Measurements from ENCODE around the gene CD48. TPM values are rescaled to one million over a fixed set of nuclear protein-coding genes. Genes with fewer than 3 reads are reported as not detected.

Gene CD48
- total and polyA plus RNA-seq, 7 donors = 0.35 to 1.7 (median 0.99) TPM

GRCh38 chr1:160743266-160743665, 31.6 kb upstream of the CD48 start:
- Histone ChIP-seq H3K36me3 (ENCODE audit: insufficient read depth in 1 of 2, low read depth in 1 of 2) (no peaks in the 10 kb centered on the region), H3K4me3 (no peak overlapping the region), H3K4me1 (no peaks in the 10 kb centered on the region), H3K9me3 (no peaks in the 10 kb centered on the region), H3K27me3 (ENCODE audit: insufficient read depth in 3 of 3, low read length in 2 of 3) (no peaks in the 10 kb centered on the region), H3K27ac (no peak overlapping the region)
- WGBS, 3 donors = 22 to 42% (median 32%) methylated on average over 3 of the region's 3 CpGs
- ATAC-seq = no peak
- TF ChIP-seq, protein P1, sequence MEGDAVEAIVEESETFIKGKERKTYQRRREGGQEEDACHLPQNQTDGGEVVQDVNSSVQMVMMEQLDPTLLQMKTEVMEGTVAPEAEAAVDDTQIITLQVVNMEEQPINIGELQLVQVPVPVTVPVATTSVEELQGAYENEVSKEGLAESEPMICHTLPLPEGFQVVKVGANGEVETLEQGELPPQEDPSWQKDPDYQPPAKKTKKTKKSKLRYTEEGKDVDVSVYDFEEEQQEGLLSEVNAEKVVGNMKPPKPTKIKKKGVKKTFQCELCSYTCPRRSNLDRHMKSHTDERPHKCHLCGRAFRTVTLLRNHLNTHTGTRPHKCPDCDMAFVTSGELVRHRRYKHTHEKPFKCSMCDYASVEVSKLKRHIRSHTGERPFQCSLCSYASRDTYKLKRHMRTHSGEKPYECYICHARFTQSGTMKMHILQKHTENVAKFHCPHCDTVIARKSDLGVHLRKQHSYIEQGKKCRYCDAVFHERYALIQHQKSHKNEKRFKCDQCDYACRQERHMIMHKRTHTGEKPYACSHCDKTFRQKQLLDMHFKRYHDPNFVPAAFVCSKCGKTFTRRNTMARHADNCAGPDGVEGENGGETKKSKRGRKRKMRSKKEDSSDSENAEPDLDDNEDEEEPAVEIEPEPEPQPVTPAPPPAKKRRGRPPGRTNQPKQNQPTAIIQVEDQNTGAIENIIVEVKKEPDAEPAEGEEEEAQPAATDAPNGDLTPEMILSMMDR (IDR thresholded peaks at IDR 0.05) = no peak
- no peak for DNase-seq
- intact Hi-C loops (cut with DNase I) = no loop called here

DNA sequence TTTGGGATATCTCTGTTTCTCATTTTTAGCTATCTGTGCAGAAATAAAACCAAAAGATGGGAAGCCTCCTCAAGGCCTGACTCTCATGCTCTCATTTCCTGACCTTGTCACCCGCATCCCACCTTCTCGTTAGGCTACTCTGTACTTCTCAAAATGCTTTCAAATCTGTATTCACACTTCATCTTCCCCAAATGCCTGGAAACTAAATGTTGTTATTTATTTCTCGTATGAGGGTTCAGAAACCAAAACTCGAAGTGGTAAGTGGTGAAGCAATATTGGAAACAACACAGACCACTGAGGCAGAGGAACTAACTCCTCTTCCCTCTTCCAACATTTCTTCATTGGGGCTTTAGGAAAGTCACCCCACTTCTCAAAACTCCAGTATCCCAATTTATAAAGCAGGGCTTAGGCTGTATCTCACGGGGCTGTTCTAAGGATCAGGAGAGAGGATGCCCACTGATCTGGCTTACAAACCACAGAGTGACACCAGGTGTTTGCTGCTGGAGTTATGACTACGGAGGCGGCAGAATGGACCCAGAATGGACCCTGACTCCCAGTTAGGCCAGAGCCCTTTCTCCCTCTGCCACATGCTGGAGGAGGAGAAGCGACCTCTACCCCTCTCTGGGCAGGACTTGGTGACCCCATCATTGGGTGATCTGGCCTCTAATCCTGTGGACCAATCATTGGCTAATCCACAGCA, 31.0 kb upstream of the CD48 start:
- H3K27ac ChIP-seq = no peak overlapping the region
- ATAC-seq = no peak

GRCh38 chr1:160741612-160742348, 30.2 kb upstream of the CD48 start:
- intact Hi-C loops (cut with DNase I) = no loop called here
- Histone ChIP-seq H3K4me1 (no peaks in the 10 kb centered on the region), H3K36me3 (ENCODE audit: insufficient read depth in 1 of 2, low read depth in 1 of 2) (no peaks in the 10 kb centered on the region), H3K27me3 (ENCODE audit: insufficient read depth in 3 of 3, low read length in 2 of 3) (no peaks in the 10 kb centered on the region), H3K9me3 (no peaks in the 10 kb centered on the region), H3K4me3 (no peak overlapping the region), H3K27ac (no peak overlapping the region)
- TF ChIP-seq, protein P1 (IDR thresholded peaks at IDR 0.05) = no peak
- WGBS, 3 donors = 73 to 81% (median 74%) methylated on average over 5 of the region's 5 CpGs
- ATAC-seq (no peak), DNase-seq (no peak)

More for the DNA sequence above, 31.0 kb upstream of the CD48 start:
- WGBS, 3 donors = 76 to 84% (median 81%) methylated on average over 8 of the region's 8 CpGs
- Histone ChIP-seq H3K36me3 (ENCODE audit: insufficient read depth in 1 of 2, low read depth in 1 of 2) (no peaks in the 10 kb centered on the region), H3K4me1 (no peaks in the 10 kb centered on the region), H3K27me3 (ENCODE audit: insufficient read depth in 3 of 3, low read length in 2 of 3) (no peaks in the 10 kb centered on the region), H3K4me3 (no peak overlapping the region), H3K9me3 (no peaks in the 10 kb centered on the region)
- no peak for DNase-seq
- intact Hi-C loops (cut with DNase I) = no loop called here
- TF ChIP-seq, protein P1 (IDR thresholded peaks at IDR 0.05) = no peak

GRCh38 chr1:160741092-160741501, 29.5 kb upstream of the CD48 start:
- Histone ChIP-seq H3K27ac (no peak overlapping the region), H3K9me3 (no peaks in the 10 kb centered on the region), H3K27me3 (ENCODE audit: insufficient read depth in 3 of 3, low read length in 2 of 3) (no peaks in the 10 kb centered on the region), H3K4me3 (no peak overlapping the region), H3K4me1 (no peaks in the 10 kb centered on the region), H3K36me3 (ENCODE audit: insufficient read depth in 1 of 2, low read depth in 1 of 2) (no peaks in the 10 kb centered on the region)
- ATAC-seq (no peak), DNase-seq (no peak)
- TF ChIP-seq, protein P1 (IDR thresholded peaks at IDR 0.05) = no peak
- intact Hi-C loops (cut with DNase I) = no loop called here
- WGBS, 3 donors = 63 to 73% (median 67%) methylated on average over 4 of the region's 4 CpGs

All from psoas muscle (tissue), 8 donors.